ENCODE results near the gene SRCAP. TPM values are rescaled to one million over a fixed set of nuclear protein-coding genes. Genes with fewer than 3 reads are reported as not detected.
A peak's percentile ranks its signal among the peaks of the same experiment; 100 is the strongest.

Gene SRCAP
- total RNA-seq, 1 donor from 2014 or later = 66.6 TPM

DNA sequence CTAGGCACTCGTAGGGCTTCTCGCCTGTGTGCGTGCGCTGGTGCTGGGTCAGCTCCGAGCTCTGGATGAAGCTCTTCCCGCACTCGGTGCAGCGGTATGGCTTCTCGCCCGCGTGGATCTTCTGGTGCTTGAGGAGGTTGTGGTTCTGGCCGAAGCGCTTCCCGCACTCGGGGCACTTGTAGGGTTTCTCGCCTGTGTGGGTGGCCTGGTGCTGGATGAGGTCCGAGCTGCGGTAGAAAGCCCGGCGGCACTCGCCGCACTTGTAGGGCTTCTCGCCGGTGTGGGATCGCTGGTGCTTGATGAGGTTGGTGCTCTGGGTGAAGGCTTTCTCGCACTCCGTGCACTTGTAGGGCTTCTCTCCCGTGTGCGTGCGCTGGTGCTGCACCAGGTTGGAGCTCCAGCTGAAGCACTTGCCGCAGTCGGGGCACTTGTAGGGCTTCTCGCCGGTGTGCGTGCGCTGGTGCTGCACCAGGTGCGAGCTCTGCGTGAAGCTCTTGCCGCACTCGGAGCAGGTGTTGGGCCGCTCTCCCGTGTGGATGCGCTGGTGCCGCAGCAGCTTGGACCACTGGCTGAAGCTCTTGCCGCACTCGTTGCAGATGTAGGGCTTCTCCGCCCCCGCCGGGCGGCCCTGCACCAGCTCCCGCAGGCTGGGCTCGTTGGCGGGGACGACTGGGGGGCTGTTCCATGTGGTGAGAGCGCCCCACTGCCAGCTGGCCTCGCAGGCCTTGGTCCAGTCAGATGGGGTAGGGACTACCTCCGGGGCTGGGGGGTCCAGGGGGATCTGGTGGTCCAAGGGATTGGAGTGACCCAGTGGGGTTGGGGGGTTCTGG lies 84.5 kb downstream of the SRCAP start:
- Histone ChIP-seq H3K36me3 (peaks cover 17% of the 10 kb centered on the region), H3K9me3 (no peaks in the 10 kb centered on the region), H3K27me3 (no peaks in the 10 kb centered on the region), H3K4me1 (peaks cover 8% of the 10 kb centered on the region), H3K4me3 (no peak overlapping the region), H3K27ac (no peak overlapping the region)
- DNase-seq (no peak), ATAC-seq (no peak)
- intact Hi-C loops (cut with DNase I) = no loop called here
- TF ChIP-seq, protein P1, sequence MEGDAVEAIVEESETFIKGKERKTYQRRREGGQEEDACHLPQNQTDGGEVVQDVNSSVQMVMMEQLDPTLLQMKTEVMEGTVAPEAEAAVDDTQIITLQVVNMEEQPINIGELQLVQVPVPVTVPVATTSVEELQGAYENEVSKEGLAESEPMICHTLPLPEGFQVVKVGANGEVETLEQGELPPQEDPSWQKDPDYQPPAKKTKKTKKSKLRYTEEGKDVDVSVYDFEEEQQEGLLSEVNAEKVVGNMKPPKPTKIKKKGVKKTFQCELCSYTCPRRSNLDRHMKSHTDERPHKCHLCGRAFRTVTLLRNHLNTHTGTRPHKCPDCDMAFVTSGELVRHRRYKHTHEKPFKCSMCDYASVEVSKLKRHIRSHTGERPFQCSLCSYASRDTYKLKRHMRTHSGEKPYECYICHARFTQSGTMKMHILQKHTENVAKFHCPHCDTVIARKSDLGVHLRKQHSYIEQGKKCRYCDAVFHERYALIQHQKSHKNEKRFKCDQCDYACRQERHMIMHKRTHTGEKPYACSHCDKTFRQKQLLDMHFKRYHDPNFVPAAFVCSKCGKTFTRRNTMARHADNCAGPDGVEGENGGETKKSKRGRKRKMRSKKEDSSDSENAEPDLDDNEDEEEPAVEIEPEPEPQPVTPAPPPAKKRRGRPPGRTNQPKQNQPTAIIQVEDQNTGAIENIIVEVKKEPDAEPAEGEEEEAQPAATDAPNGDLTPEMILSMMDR (IDR thresholded peaks at IDR 0.05) = no peak

DNA sequence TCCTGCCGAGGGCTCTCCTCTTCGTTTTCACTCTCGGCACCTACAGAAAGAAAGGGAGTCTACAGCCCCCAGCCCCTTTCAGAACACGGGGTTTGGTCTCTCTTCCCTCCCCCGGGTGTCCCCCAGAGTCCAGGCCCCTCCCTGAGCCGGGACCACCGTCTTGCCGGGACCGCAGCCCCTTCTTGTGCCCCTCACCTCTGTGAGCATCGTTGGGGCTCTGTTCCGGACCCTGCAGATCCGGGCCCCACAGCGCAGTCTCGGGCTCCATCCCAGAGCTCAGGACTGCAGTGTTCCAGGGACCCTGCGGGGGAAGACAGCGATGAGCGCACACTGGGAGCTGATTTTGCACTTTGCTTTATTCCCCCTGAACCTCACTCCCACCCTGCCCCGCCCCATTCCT lies 85.2 kb downstream of the SRCAP start:
- Histone ChIP-seq H3K27me3 (no peaks in the 10 kb centered on the region), H3K4me1 (peaks cover 8% of the 10 kb centered on the region), H3K9me3 (no peaks in the 10 kb centered on the region), H3K27ac (no peak overlapping the region), H3K36me3 (peaks cover 17% of the 10 kb centered on the region), H3K4me3 (no peak overlapping the region)
- no peak for ATAC-seq
- intact Hi-C loops (cut with DNase I) = no loop called here
- TF ChIP-seq, protein P1 (IDR thresholded peaks at IDR 0.05) = no peak
- no peak for DNase-seq

DNA sequence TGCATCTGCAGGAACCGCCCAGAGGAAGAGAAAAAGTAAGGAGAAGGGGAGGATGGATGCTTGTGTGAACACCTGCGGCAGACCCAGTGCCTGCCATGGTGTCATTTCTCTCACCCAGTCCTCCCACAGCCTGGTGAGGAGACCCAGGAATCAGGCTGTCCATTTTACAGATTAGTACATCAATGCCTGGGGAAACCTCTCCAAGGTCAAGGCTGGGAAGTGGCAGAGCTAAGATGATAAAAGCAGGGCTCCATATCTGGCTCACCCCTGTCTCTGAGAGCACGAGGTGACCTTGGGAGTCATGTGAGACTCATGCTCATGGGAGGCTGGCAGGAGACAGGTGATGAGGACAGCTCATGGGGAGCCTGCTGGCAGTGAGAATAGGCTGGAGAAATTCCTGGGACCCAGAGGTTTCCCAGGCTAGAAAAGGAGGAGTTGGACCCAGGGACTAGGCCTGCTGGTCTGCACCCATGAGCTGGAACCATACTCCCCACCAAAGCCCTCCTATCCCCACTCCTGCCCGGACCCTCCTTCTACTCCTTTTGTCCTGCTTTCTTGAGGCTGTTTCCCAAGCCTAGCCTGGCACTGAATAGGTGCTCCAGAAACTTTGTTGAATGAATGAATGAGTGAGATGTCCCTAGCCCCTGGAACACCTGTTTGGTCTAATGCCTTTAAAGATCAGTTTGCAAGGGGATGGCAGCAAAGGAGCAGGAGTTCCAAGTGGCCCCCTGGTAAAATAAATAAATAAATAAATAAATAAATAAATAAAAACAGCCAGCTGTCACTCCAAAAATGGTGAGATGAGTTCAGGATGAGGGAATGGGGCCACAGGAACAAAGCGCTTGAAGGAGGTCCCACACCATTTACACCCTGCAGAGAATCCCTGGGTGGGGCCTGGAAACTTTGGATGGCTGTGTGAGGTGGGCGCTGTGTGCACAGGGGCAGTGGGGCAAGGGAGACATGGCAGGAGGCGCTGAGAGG lies 86.4 kb downstream of the SRCAP start:
- Histone ChIP-seq H3K4me1 (peaks cover 8% of the 10 kb centered on the region), H3K27me3 (no peaks in the 10 kb centered on the region), H3K4me3 (peak overlapping the region; percentile 92), H3K9me3 (no peaks in the 10 kb centered on the region), H3K36me3 (peaks cover 17% of the 10 kb centered on the region), H3K27ac (no peak overlapping the region)
- DNase-seq (no peak), ATAC-seq (no peak)
- TF ChIP-seq, protein P1 (IDR thresholded peaks at IDR 0.05) = no peak
- intact Hi-C loops (cut with DNase I) = no loop called here

DNA sequence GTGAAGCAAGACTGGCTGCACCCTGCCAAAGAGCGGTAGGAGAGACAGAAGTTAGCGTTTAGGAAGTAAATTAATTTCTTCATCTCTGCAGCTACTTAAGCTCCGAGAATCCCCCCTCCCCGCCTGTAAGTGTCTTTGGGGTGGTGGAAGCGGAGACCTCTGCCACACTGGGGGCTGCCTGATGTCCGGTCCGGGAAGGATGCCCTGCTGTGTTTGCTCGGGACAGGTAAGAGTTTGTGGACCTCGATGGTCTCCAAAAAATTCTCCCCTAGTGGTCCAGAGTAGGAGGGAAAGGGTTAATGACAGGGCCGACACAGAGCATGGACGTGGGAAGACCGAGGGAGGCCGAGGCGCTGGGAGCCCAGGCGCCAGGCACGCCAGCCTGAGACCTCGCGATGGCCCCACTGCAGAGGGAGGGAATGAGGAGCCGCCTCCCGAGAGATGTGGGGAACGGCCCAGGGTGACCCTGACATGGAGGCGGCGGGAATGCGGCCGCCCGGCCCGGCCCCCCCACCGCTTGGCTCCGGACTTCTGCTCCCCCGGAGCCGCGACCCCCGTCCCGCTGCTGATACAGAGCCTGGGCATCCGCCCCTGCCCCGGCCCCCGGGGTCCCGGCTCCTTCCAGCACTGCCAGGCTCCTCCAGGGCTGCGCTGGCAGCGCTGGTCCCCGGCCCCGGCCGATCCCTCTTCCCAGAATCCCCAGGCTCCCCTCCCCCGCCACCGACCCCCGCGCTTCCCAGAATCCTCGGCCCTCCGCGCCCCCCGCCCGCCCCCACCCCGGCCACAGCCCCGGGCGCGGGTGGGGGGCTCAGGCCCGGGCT lies 87.4 kb downstream of the SRCAP start:
- intact Hi-C loops (cut with DNase I) = no loop called here
- Histone ChIP-seq H3K27ac (peak overlapping the region; percentile 92), H3K4me1 (peaks cover 8% of the 10 kb centered on the region), H3K27me3 (no peaks in the 10 kb centered on the region), H3K9me3 (no peaks in the 10 kb centered on the region), H3K4me3 (peak overlapping the region; percentile 92), H3K36me3 (peaks cover 17% of the 10 kb centered on the region)
- DNase-seq = peak; percentile 76
- TF ChIP-seq, protein P1 (IDR thresholded peaks at IDR 0.05) = no peak
- peak; percentile 76 for ATAC-seq
